Skeletal muscle satellite cell (primary cell): ENCODE measurements around the gene OR4K1. TPM values are rescaled to one million over a fixed set of nuclear protein-coding genes. Genes with fewer than 3 reads are reported as not detected.

Source experiments
- H3K27me3 ChIP-seq: 2 replicates; pipeline ENCODE4 v1.7.0; 2013; ENCODE audit warnings: low read length; ENCODE audit not compliant: control insufficient read depth, insufficient read depth
- H3K36me3 ChIP-seq: 2 replicates; pipeline ENCODE4 v1.7.0; 2013; ENCODE audit warnings: mild to moderate bottlenecking, control low read depth, low read length; ENCODE audit not compliant: insufficient read depth
- H3K4me1 ChIP-seq: 2 replicates; pipeline ENCODE4 v1.7.0; 2013; ENCODE audit warnings: low read length; ENCODE audit not compliant: control insufficient read depth, insufficient read depth
- H3K4me2 ChIP-seq: 2 replicates; pipeline ENCODE4 v1.7.0; 2013; ENCODE audit warnings: mild to moderate bottlenecking, low read length
- H3K4me3 ChIP-seq: 2 replicates; pipeline ENCODE4 v1.7.0; 2013; ENCODE audit warnings: low read length
- H3K9ac ChIP-seq: 2 replicates; pipeline ENCODE4 v1.7.0; 2013; ENCODE audit warnings: mild to moderate bottlenecking, low read depth, low read length, moderate library complexity
- H3K9me3 ChIP-seq: replicated peaks from 2 replicates; pipeline ENCODE4 v1.7.0; 2013; ENCODE audit warnings: mild to moderate bottlenecking, control low read depth, low read length
- total RNA-seq: library from RNA; depleted of rRNA; stranded (reverse); fragments of >200 nt; gene quantifications from 2 replicates; pipeline ENCODE4 v1.2.3, GENCODE V29; 2012; rRNA removed

OR4K1 gene
- not detected in 2 replicates for total RNA-seq

DNA sequence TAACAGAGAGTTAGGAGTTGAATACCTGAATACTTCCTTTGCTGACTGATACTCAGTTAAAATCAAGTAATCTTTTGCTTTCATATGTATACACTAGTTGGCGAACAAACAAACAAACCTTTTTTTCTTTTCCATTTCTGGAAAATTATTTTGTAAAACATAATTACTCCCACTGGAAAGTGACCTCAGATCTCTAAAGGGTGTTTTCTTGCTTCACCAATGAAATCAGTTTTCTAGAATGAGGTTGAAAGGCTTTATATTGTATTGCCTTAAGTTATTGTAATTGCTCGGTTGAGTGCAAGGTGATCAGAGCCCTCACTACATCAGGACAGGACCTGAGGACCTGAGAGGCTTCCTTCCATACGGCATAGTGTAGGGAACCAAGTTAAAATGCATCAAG, at the start of gene OR4K1:
TSS of gene OR4K1 (plus strand) at position 301 of the 400 bp plus-strand sequence. CDS start 4,750 bp downstream, outside the sequence.
- no peaks in the 10 kb centered on the region for H3K4me1 ChIP-seq
- H3K4me2 ChIP-seq: no peak within 1 kb of the TSS
- H3K27me3 ChIP-seq: no peaks in the 10 kb centered on the region
- no peak within 1 kb of the TSS for H3K4me3 ChIP-seq
- no peak within 1 kb of the TSS for H3K9ac ChIP-seq
- peaks cover 10% of the 10 kb centered on the region for H3K9me3 ChIP-seq
- no peaks in the 10 kb centered on the region for H3K36me3 ChIP-seq

DNA sequence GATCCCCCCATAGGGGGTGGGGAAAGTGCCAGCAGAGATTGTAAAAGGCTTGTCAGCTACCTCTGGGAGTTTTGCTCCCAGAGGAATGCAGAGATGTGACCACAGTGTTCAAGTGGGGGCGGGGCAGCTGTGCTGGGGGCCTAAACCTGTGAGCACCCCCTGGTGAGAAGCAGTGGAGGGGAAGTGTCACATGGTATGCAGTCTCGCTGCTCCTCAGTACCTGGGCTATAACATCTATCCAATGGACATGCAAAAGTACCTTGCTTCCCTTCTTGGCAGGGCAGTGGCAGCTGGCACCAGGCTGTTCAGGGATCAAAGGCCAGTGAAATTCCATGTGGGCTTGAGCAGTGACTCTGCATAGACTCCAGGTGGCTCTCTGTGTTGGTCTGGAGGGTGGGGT, 35.4 kb upstream of the OR4K1 start:
- peaks cover 36% of the 10 kb centered on the region for H3K9me3 ChIP-seq
- no peaks in the 10 kb centered on the region for H3K36me3 ChIP-seq
- no peak overlapping the region for H3K4me2 ChIP-seq
- no peak overlapping the region for H3K4me3 ChIP-seq
- no peaks in the 10 kb centered on the region for H3K27me3 ChIP-seq
- H3K9ac ChIP-seq: no peak overlapping the region
- H3K4me1 ChIP-seq: no peaks in the 10 kb centered on the region

GRCh38 chr14:19900999-19901398, 29.7 kb upstream of the OR4K1 start:
- H3K9me3 ChIP-seq: peaks cover 26% of the 10 kb centered on the region
- H3K4me2 ChIP-seq: no peak overlapping the region
- H3K36me3 ChIP-seq: no peaks in the 10 kb centered on the region
- H3K27me3 ChIP-seq: no peaks in the 10 kb centered on the region
- H3K4me3 ChIP-seq: no peak overlapping the region
- no peak overlapping the region for H3K9ac ChIP-seq
- no peaks in the 10 kb centered on the region for H3K4me1 ChIP-seq

DNA sequence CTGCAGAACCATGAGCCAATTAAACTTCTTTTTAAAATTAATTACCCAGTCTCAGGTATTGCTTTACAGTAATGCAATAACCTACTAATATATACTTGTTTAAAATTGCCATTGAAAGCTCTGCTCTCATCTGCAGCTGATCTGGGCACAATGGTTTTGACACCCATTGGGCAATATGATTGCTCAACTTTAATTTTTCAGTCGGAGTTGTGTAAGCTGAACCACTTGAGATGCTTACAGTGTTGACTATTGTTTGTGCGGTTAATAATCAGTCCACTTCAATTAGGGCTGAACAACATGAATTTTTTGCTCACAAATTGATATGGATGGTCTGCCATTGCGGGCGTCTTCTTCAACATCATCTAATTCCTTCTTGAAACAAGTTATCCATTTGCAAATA, 28.3 kb upstream of the OR4K1 start:
- H3K36me3 ChIP-seq: no peaks in the 10 kb centered on the region
- H3K4me2 ChIP-seq: no peak overlapping the region
- H3K27me3 ChIP-seq: no peaks in the 10 kb centered on the region

GRCh38 chr14:19906665-19907064, 24.1 kb upstream of the OR4K1 start:
- no peak overlapping the region for H3K9ac ChIP-seq
- no peak overlapping the region for H3K4me2 ChIP-seq
- no peaks in the 10 kb centered on the region for H3K36me3 ChIP-seq
- H3K4me1 ChIP-seq: no peaks in the 10 kb centered on the region
- peaks cover 22% of the 10 kb centered on the region for H3K9me3 ChIP-seq
- H3K4me3 ChIP-seq: no peak overlapping the region
- H3K27me3 ChIP-seq: no peaks in the 10 kb centered on the region

More for the DNA sequence above, 28.3 kb upstream of the OR4K1 start:
- Histone ChIP-seq H3K4me1 (no peaks in the 10 kb centered on the region), H3K9me3 (peaks cover 15% of the 10 kb centered on the region), H3K9ac (no peak overlapping the region), H3K4me3 (no peak overlapping the region)

DNA sequence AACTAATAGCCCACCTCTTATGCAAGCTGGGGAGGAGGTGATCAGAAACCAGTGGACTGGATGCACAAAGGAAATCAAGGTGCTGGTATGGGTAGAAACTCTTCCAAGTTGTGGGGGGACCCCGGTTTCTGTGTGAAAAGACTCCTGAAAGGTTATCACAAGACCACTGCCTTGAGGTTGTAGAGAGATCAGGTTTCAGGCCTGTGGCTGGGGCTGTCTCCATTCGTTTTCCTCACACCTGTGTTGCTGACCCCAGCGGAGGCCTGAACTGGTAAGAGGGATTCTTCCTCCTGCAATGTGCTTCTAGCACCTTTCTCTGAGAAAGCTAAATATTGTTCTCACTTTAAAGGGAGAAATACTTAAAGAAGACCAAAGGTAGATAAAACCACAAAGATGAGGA, 19.6 kb upstream of the OR4K1 start:
- peaks cover 19% of the 10 kb centered on the region for H3K9me3 ChIP-seq
- no peak overlapping the region for H3K9ac ChIP-seq

GRCh38 chr14:19917243-19917642, 13.5 kb upstream of the OR4K1 start:
- H3K4me1 ChIP-seq: no peaks in the 10 kb centered on the region
- H3K27me3 ChIP-seq: no peaks in the 10 kb centered on the region
- no peaks in the 10 kb centered on the region for H3K36me3 ChIP-seq
- no peak overlapping the region for H3K4me3 ChIP-seq
- H3K9me3 ChIP-seq: peaks cover 11% of the 10 kb centered on the region
- no peak overlapping the region for H3K9ac ChIP-seq
- no peak overlapping the region for H3K4me2 ChIP-seq

More for the DNA sequence above, 19.6 kb upstream of the OR4K1 start:
- H3K4me1 ChIP-seq: no peaks in the 10 kb centered on the region
- no peak overlapping the region for H3K4me2 ChIP-seq
- no peak overlapping the region for H3K4me3 ChIP-seq
- H3K36me3 ChIP-seq: no peaks in the 10 kb centered on the region
- no peaks in the 10 kb centered on the region for H3K27me3 ChIP-seq

GRCh38 chr14:19917955-19918518, 12.7 kb upstream of the OR4K1 start:
- peaks cover 11% of the 10 kb centered on the region for H3K9me3 ChIP-seq
- H3K36me3 ChIP-seq: no peaks in the 10 kb centered on the region
- no peaks in the 10 kb centered on the region for H3K4me1 ChIP-seq
- no peak overlapping the region for H3K4me2 ChIP-seq
- H3K27me3 ChIP-seq: no peaks in the 10 kb centered on the region
- no peak overlapping the region for H3K4me3 ChIP-seq
- H3K9ac ChIP-seq: no peak overlapping the region

DNA sequence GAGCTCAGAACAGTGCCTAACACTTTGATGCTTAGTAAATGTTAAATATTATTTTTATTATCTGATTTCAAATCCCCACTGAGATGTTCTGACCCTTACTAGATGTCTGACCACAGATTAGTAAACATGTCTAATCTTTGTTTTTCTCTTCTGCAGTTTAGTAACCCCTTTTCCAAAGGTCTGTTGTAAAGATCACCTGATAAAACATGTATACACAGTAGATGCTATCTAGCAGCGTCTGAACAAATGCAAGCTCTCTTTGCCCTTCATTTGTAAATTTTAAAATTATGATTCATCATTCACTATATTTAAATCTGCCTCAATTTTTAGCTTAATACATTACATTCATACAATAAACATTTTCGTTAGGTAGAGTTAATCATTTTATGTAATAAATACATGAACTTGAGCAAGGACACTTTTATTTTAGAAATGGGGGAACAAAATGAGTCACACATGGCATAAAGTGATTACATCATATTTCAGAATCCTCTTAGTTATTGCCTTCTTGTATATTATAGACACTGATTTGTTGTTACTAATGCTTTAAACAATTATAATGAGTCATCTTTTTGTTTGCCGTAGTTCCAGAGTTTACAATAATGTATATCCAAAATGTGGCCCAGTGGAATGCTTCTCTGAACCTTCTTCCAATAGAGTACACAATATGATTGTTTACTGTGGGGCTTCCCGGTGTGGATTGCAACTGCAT, 12.0 kb upstream of the OR4K1 start:
- H3K4me1 ChIP-seq: no peaks in the 10 kb centered on the region
- no peaks in the 10 kb centered on the region for H3K27me3 ChIP-seq
- no peaks in the 10 kb centered on the region for H3K36me3 ChIP-seq
- H3K9ac ChIP-seq: no peak overlapping the region
- H3K9me3 ChIP-seq: peaks cover 12% of the 10 kb centered on the region
- no peak overlapping the region for H3K4me3 ChIP-seq
- H3K4me2 ChIP-seq: no peak overlapping the region

DNA sequence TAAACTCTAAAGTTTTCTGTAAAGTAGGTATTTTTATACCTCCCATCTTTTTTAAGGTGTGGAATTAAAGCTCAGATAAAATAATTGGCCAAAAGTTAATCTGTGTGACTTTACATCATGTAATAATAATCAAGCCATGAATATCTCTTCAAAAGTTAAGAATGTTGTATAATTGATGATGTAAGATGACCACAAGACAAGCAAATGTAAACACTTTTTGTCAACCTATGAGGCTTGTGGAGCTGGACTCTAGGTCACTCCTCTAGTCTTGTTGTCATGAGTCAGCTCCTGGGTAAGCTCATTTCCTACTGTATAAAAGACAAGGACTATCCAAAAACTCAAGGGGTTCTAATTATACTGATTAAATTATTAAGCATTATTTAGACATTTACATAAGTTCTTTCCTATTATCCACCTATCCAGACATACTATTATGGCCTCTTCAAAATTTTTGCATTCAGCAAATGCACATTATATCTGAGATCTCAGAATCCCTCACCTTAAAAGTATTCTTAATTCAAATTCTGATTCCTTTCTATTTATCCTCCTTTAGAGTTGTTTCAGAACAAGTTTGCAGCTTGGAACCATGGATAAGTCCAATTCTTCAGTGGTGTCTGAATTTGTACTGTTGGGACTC, 10.6 kb upstream of the OR4K1 start, which contains the start of gene OR4K5:
TSS of gene OR4K5 (plus strand) at position 587 of the 637 bp plus-strand sequence. CDS start at position 587, 0 bp downstream.
- no peaks in the 10 kb centered on the region for H3K27me3 ChIP-seq
- H3K4me3 ChIP-seq: no peak within 1 kb of the TSS
- H3K4me2 ChIP-seq: no peak within 1 kb of the TSS
- no peaks in the 10 kb centered on the region for H3K36me3 ChIP-seq
- H3K9ac ChIP-seq: no peak within 1 kb of the TSS
- H3K9me3 ChIP-seq: peaks cover 17% of the 10 kb centered on the region
- no peaks in the 10 kb centered on the region for H3K4me1 ChIP-seq

DNA sequence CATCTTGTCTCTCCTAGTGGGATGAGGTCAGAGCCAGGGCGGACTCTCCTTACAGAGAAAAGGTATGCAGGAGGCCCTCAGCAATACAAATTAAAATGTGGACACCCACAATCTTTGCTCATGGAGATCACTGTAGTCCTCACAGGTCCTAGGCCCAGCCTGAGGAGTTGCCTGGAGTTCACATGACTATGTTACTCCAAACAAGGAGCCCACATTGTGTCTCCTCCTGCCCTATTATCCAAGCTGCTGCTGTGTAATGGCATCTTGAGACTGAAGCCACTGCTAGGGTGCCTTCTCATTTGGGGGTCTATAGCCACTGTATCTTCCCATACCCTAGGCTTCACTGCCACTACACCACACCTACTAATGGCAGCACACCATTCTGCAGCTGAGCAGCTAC, 11.0 kb downstream of the OR4K1 start:
- no peak overlapping the region for H3K4me3 ChIP-seq
- no peaks in the 10 kb centered on the region for H3K4me1 ChIP-seq
- peaks cover 10% of the 10 kb centered on the region for H3K9me3 ChIP-seq
- H3K4me2 ChIP-seq: no peak overlapping the region
- no peak overlapping the region for H3K9ac ChIP-seq
- no peaks in the 10 kb centered on the region for H3K27me3 ChIP-seq
- no peaks in the 10 kb centered on the region for H3K36me3 ChIP-seq
